Tibial artery (tissue), 4 donors: ENCODE measurements around the gene ENO4.

Source experiments
- DNase-seq, 2 donors: peaks; one replicate each; pipeline ENCODE4 v3.0.0-alpha.2; 2019
- H3K27ac ChIP-seq, 2 donors: fragments of 200-600 bp; sonication (generic) in 1 of 2; 1 replicate in 1 of 2; 2 replicates in 1 of 2; pipeline ENCODE4 v1.5.1; 2018 to 2019; ENCODE audit warnings: mild to moderate bottlenecking in 1 of 2
- H3K27me3 ChIP-seq, 2 donors: fragments of 200-600 bp; sonication (generic) in 1 of 2; one replicate each; pipeline versions ENCODE4 v1.5.1 to v1.6.0; 2016 to 2019
- H3K36me3 ChIP-seq, 3 donors: fragments of 200-600 bp; sonication (generic) in 2 of 3; one replicate each; pipeline ENCODE4 v1.5.1; 2016 to 2019; ENCODE audit warnings: mild to moderate bottlenecking in 2 of 3
- H3K4me1 ChIP-seq, 4 donors: fragments of 200-600 bp; sonication (generic) in 2 of 4; 1 replicate in 3 of 4; 2 replicates in 1 of 4; pipeline ENCODE4 v1.5.1; 2016 to 2019
- H3K4me3 ChIP-seq, 2 donors: fragments of 200-600 bp; sonication (generic) in 1 of 2; 1 replicate in 1 of 2; 2 replicates in 1 of 2; pipeline ENCODE4 v1.5.1; 2018 to 2019; ENCODE audit warnings: mild to moderate bottlenecking in 2 of 2
- H3K9me3 ChIP-seq, 3 donors: fragments of 200-600 bp; sonication (generic) in 1 of 3; one replicate each; pipeline ENCODE4 v1.5.1; 2016 to 2019
- CTCF ChIP-seq, 2 experiments: fragments of 200-600 bp in 1 of 2; fragments of 450-650 bp in 1 of 2; IDR thresholded peaks; one replicate each; pipeline ENCODE4 v1.5.1; 2017 to 2019; ENCODE audit warnings: antibody characterized with exemption in 2 of 2, mild to moderate bottlenecking in 1 of 2, moderate library complexity in 1 of 2
- intact Hi-C: fragments of 100-400 bp; cut with DNase I; formaldehyde crosslinking; loops from one replicate; pipeline ENCODE4 v1.15.0; 2023; ENCODE audit warnings: low total_unique reads

Gene ENO4

GRCh38 chr10:116915340-116915739, 66.0 kb downstream of the ENO4 start:
- DNase-seq = no peak
- H3K4me3 ChIP-seq = no peak overlapping the region
- no peaks in the 10 kb centered on the region for H3K9me3 ChIP-seq
- no peak overlapping the region for H3K27ac ChIP-seq
- TF ChIP-seq CTCF (IDR thresholded peaks at IDR 0.05) = no peak
- intact Hi-C loops = no loop called here
- no peaks in the 10 kb centered on the region for H3K27me3 ChIP-seq
- H3K36me3 ChIP-seq = peaks cover 0 to 41% (median 0%) of the 10 kb centered on the region in 3 donors
- H3K4me1 ChIP-seq = no peaks in the 10 kb centered on the region

- no peak for DNase-seq
- Histone ChIP-seq H3K36me3 (peaks cover 0 to 42% (median 0%) of the 10 kb centered on the region in 3 donors), H3K4me3 (no peak overlapping the region), H3K27ac (no peak overlapping the region), H3K27me3 (no peaks in the 10 kb centered on the region), H3K9me3 (no peaks in the 10 kb centered on the region), H3K4me1 (no peaks in the 10 kb centered on the region)
- TF ChIP-seq CTCF (IDR thresholded peaks at IDR 0.05) = no peak
- intact Hi-C loops = no loop called here
Measured at GRCh38 chr10:116917481-116917880, 68.2 kb downstream of the ENO4 start.

DNA sequence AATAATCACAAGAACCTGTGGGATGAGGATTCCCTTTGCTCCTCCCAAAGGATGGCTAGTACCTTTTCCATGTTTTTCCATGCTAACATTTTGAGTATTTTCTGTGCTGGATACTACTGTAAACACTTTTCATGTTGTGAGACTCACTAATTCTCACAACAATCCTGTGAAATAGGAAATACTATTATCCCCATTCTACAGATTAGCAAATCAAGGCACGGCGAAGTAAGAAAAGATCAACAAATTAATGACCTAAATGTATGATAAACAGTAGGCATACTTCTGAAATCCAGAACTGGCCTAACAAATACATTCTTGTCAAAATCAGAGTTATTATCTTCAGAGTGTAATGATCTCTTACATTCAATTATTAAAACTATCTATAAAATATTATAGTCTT, 69.3 kb downstream of the ENO4 start:
- intact Hi-C loops = no loop called here
- Histone ChIP-seq H3K4me1 (no peaks in the 10 kb centered on the region), H3K36me3 (peaks cover 0 to 33% (median 0%) of the 10 kb centered on the region in 3 donors), H3K27ac (no peak overlapping the region), H3K27me3 (no peaks in the 10 kb centered on the region), H3K9me3 (no peaks in the 10 kb centered on the region), H3K4me3 (no peak overlapping the region)
- no peak for DNase-seq
- TF ChIP-seq CTCF (IDR thresholded peaks at IDR 0.05) = no peak

GRCh38 chr10:116919164-116919563, 69.9 kb downstream of the ENO4 start:
- intact Hi-C loops = no loop called here
- H3K4me3 ChIP-seq = no peak overlapping the region
- H3K4me1 ChIP-seq = no peaks in the 10 kb centered on the region
- DNase-seq = no peak
- H3K9me3 ChIP-seq = no peaks in the 10 kb centered on the region
- no peaks in the 10 kb centered on the region for H3K27me3 ChIP-seq
- peaks cover 0 to 27% (median 0%) of the 10 kb centered on the region in 3 donors for H3K36me3 ChIP-seq
- TF ChIP-seq CTCF (IDR thresholded peaks at IDR 0.05) = no peak
- H3K27ac ChIP-seq = no peak overlapping the region

DNA sequence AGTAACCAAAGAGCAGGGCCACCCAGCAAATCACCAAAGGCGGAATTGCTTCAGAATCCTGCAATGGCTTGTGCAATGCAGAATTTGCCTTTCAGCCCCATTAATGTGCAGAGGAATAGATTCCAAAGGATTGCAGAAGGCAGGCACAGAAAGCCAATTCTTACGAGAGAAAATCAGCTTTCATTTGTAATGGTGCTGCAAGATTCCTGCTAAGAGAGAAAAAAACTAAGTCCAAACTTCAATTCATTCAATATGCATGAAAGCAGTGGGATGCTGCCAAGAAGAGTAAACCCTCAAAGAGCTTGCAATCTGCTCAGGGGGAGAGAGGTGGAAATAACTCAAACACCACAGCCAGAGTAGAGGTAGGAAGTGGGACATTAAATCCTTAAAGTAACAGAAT, 70.4 kb downstream of the ENO4 start:
- H3K9me3 ChIP-seq = no peaks in the 10 kb centered on the region
- no peak overlapping the region for H3K27ac ChIP-seq
- no peak for TF ChIP-seq CTCF (IDR thresholded peaks at IDR 0.05)
- H3K36me3 ChIP-seq = peaks cover 0 to 22% (median 0%) of the 10 kb centered on the region in 3 donors
- no peaks in the 10 kb centered on the region for H3K4me1 ChIP-seq
- intact Hi-C loops = no loop called here
- H3K27me3 ChIP-seq = no peaks in the 10 kb centered on the region
- DNase-seq = no peak
- no peak overlapping the region for H3K4me3 ChIP-seq

- no peak overlapping the region for H3K27ac ChIP-seq
- H3K4me1 ChIP-seq = no peaks in the 10 kb centered on the region
- no peaks in the 10 kb centered on the region for H3K27me3 ChIP-seq
- DNase-seq = no peak
- H3K9me3 ChIP-seq = no peaks in the 10 kb centered on the region
- intact Hi-C loops = no loop called here
- H3K36me3 ChIP-seq = peaks cover 4 to 21% (median 6%) of the 10 kb centered on the region in 3 donors
- no peak for TF ChIP-seq CTCF (IDR thresholded peaks at IDR 0.05)
- H3K4me3 ChIP-seq = no peak overlapping the region
Measured at GRCh38 chr10:116925056-116925455, 75.8 kb downstream of the ENO4 start.
